DMS114 treated with DMSO at 0.1 percent for 48 hours (cell line): ENCODE data around the gene PLEKHA1.

ENCODE experiments used
- DNase-seq: peaks from one replicate; lab custom pipeline; 2025; ENCODE audit not compliant: unreplicated experiment; lab: John Stamatoyannopoulos, UW

Gene PLEKHA1

DNA sequence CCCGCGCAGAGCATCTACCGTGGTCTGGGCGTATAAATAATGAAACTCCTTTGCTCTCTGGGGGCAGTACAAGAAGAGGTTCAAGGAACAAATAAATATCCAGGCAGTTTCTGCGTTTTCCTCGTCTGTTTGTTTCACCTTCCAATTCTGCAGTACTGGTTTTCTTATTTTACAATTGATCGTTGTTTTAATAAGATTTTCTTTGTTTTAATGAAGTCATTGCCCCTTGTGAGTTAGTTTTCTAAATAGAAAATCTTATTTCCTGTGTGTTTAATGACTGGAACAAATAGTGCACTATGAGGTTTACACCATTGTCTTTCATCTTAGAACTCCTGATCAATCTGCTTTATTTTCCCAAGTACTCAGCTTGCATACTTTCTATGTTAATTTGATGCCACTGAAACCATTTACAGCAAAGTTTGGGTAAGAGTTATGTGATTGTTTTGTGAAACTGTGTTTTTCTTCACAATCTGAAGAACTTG, 1.2 kb downstream of the PLEKHA1 start:
- DNase-seq = no peak

GRCh38 chr10:122376364-122376961, 2.0 kb downstream of the PLEKHA1 start:
- DNase-seq = no peak

GRCh38 chr10:122379041-122379440, 4.5 kb downstream of the PLEKHA1 start:
- DNase-seq = no peak

DNA sequence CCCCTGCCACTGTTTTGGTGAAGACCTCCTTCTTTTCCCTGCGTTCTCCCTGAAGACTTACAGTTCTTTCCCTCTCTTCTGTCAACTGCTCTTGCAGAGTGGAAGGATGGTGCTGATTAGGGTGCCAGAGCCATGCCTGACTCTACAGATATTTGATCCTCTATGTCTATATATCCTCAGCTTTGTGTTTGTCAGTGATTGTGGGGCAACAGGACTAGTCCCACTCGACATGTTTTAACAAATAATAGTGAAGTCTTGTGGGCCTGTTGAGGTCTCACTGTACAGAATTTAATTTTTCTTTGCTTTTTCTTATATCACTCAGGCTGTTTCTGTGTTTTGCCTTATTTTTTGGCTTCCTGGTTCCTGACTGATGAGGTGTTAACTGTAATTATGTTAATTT, 5.0 kb downstream of the PLEKHA1 start:
- no peak for DNase-seq

- no peak for DNase-seq
These were observed 6.2 kb downstream of the PLEKHA1 start for GRCh38 chr10:122380703-122381102.

DNA sequence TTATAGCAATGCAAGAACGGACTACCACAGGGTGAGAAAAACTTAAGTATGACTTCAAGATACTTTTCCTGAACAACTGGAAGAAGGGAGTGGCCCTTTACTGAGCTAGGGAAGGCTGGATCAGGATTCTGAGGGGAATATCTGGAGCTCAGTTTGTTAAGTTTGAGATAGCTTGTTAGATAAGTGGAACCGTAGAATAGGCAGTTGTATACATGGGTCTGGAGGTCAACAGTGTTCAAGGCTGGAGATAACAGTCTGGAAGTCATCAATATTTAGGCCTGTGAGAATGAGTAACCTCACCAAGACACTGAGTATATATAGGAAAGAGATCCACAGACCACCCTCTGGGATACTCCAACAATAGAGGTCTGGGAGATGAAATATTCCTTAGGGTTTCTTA, 7.2 kb downstream of the PLEKHA1 start:
- DNase-seq = no peak

DNA sequence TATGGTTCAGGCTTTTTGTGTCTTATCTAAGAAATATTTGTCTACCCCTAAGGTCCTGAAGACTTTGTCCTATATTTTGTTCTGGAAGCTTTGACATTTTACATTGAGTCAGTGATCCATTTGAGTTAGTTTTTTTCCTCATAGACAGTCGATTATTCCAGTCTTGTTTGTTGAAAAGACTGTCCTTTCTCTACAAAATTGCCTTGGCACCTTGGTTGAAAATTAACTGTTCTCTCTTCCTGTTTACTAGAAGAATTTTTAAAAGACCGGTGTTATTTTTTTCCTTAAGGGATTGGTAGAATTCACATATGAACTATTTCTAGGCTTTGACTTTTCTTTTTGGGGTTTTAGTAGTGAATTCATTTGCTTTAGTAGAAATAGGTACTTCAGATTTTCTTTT, 12.0 kb downstream of the PLEKHA1 start:
- DNase-seq = no peak

DNA sequence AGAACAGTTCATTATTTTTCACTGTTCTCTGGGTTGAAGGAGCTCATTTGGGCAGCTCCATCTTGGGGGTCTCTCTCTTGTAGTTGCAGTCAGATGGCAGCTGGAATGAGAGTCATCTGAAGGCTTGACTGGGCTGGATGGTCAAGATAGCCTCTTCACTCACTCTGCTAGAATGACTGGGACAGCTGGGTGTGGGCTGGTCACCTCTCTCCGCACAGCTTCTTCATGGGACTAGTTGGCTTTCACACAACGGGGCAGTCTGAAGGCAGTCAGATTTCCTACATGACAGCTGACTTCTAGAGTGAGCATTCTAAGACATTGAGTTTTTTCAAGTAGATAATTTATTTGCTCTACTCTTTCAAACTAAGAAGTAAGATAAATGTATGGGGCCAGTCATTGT, 13.1 kb downstream of the PLEKHA1 start:
- no peak for DNase-seq

DNA sequence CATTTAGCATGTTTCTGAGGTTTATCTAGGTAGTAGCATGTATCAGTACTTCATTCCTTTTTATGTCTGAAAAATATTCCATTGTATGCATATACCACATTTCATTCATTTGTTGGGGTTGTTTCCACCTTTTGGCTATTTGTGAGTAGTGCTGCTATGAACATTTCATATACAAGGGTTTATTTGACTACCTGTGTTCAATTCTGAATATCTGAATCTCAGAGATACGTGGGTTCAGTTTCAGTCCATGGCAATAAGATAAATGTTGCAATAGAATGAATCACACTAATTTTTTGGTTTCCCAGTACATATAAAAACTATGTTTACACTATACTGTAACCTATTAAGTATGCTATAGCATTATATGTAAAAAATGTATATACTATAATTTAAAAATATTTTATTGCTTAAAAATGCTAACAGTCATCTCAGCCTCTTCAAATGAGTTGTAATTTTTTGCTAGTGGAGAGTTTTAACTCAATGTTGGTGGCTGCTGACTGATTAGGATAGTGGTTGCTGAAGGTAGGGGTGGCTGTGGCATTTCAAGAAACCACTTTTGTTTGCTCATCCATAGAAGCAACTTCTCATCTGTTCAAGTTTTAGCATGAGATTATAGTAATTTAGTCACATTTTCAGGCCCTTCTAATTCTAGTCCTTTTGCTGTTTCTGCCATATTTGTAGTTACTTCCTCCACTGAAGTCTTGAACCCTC, 13.9 kb downstream of the PLEKHA1 start:
- no peak for DNase-seq

- no peak for DNase-seq
These were observed 15.8 kb downstream of the PLEKHA1 start for GRCh38 chr10:122390271-122390670.

DNA sequence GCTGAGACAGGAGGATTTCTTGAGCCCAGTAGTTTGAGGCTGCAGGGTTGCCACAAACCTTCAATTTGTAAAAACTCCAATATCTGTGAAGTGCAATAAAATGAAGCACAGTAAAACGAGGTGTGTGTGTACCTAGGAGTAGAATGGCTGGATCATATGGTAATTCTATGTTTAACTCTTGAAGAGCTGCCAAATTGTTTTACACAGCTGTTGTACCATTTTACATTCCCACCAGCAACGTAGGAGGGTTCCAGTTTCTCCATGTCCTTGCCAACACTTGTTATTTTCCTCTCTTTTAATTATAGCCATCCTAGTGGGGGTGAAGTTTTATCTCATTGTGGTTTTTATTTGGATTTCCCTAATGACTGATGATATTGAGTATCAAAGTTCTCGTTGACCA, 16.2 kb downstream of the PLEKHA1 start:
- DNase-seq = no peak

DNA sequence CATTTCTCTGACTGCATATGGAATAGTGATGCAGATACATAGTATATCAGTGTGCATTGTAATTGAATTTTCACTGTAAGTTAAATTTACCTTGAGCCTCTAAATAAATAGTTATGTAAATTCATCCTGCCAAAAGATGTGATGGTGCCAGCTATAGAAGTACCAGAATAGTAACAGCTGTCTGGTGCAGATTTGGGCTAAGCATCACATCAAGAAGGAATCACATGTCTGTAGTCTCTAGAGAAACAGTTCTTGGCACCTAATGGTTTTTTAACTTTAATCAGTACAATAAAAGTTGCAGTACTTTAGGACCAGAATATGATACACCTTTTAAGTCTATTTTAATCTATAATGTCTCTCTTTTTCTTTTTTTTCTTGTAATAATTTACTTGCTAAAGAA, 17.4 kb downstream of the PLEKHA1 start:
- no peak for DNase-seq

GRCh38 chr10:122392835-122393234, 18.3 kb downstream of the PLEKHA1 start:
- no peak for DNase-seq

GRCh38 chr10:122393288-122393687, 18.8 kb downstream of the PLEKHA1 start:
- no peak for DNase-seq

DNA sequence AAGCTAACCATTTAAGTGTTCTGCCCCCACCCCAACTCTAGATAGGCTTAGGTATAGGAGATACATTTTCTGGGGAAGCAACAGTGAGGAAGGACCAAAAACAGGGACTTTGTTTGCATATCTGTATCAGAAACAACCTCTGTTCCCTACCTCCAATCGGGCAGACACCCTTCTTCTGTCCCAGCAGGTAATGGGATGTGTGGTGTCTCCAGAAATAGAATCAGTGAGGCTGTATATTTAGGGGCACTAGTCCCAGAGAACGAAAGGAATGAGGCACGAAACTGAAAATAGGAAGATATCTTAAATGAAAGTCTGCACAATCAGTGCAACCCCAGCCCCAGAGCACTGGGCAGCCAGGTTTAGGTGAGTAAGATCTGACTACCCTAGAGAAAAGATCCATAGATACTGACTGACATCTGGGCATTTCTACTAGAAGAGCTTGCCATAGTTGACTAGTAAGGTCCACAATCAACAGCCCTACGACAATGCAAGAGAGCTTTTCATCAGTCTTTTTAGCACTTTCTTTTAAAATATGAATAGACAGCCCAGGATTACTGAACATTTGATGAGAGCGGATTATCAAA, 28.1 kb downstream of the PLEKHA1 start:
- no peak for DNase-seq

DNA sequence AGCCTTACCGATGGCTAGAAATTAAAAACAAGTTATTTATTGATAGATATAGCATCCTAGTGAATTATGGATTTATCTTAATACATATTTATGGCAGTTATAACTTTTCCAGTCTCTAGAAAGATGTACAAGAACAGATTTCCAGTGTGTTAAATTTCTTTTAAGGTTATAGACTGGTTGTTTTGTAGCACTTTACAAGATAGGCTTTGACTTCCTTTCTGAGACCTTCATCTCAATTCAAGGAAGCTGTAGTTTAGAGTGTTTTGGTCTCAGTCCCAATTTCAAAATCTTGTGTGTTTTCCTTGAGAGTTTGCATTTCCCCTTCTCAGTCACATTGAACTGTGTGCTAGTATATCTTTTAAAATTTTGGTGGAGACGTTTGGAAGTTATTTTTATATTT, 30.1 kb downstream of the PLEKHA1 start:
- DNase-seq = no peak

DNA sequence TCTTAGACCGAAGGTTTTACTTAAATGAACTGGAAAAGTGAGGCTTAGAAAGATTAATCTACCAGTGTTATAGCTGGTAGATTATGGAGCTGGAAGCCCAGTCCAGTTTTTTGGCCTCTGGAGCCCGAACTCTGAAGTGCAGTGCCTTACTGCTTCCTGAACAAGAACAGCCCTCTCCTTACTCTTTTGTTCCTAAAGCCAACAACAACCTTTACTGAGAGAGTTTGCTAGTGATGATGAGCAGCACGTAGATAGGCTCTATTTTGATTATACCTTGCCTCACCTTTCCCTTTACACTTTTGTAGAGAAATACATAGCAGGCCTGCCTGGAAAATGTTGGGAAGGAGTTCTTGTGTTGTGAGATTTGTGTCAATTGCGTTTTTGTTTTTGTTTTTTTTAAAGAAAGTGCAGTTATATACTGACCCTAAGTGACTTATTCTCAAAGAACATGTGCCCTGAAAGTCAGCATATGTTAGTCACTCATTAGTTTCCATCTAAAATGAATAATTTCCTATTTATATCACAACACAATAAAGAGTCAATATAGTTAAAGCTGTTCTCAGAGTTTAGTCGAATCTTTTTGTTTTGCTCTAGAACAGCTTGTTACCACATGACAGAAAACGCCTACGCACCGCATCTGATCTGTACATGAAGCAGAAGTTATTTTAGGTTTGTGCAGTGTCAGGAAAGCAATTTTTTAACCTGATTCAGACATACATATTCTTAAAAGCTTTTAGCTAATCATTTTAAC, 33.0 kb downstream of the PLEKHA1 start:
- DNase-seq = no peak

GRCh38 chr10:122413327-122413726, 38.8 kb downstream of the PLEKHA1 start:
- DNase-seq = no peak

DNA sequence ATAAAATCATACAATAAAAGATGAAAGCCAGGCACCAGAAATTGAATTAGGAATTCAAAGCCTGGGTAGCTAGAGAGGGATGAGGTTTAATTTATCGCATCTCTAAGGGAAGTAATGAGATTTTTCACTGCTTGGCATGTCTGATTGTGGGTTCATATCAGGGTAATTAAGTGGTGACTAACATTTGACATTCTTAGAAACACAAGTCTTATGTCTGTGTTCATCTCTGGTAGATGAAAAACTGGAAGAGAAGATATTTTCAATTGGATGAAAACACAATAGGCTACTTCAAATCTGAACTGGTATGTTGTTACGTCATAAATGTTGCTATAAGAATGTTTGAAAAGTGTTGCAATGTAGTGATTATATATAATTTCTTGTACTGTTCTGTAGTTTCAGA, 43.2 kb downstream of the PLEKHA1 start:
- DNase-seq = no peak

DNA sequence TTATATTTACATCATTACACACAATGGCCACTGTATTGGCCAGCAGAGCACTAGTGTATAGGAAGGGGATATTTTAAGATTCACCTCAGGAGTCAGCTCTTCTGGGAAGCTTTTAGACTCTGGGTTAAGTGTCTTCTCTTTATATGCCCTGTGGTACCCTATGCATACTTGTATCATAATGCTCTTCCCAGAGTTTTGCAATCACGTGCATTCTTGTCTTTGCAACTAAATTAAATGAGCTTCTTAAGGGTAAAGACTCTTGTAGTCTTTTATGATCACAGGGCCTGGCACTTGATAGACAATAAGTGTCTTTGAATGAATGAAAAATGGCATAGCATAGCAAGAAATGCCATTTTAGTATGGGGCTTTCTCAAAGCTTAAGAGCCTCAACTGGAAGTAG, 44.5 kb downstream of the PLEKHA1 start:
- DNase-seq = no peak

GRCh38 chr10:122419876-122420623, 45.5 kb downstream of the PLEKHA1 start:
- no peak for DNase-seq
